Left colon (tissue), 2 donors: ENCODE data around the gene TWF2. TPM values are rescaled to one million over a fixed set of nuclear protein-coding genes. Genes with fewer than 3 reads are reported as not detected.

Experiments
- ATAC-seq: fragments of 200-7000 bp; cut with Tn5 transposase; one replicate; pipeline ENCODE4 v1.9.1; 2020; ENCODE audit warnings: mild to moderate bottlenecking, moderate library complexity
- DNase-seq, 2 donors: peaks; one replicate each; pipeline ENCODE4 v3.0.0-alpha.2; 2020
- intact Hi-C, 2 donors: fragments of 100-400 bp; cut with DNase I in 1 of 2; cut with micrococcal nuclease in 1 of 2; formaldehyde crosslinking; loops; one replicate each; pipeline versions ENCODE4 v1.11.2 to v1.14.0; 2022; cut with DNase I, micrococcal nuclease
- total RNA-seq, 2 donors: library from RNA; stranded (reverse); fragmentation: NEBNext Ultra II Directional; extraction: Animal tissue kit (Norgen Biotek cat#: 25700); gene quantifications; one replicate each; pipeline ENCODE4 v1.2.1, GENCODE V29; 2021
- donor health status: DM: no; HTN: no; CAD: no.
- donor health status: DM: yes; HTN: yes; CAD: no.

Gene TWF2
- total RNA-seq, 2 donors from 2014 or later: 37.8 to 53.9 TPM

GRCh38 chr3:52216585-52217408 lies 22.2 kb downstream of the TWF2 start:
- DNase-seq: peak; percentile 83 to 89
- ATAC-seq: peak; percentile 88
- intact Hi-C loops: no loop called here

GRCh38 chr3:52215351-52215750 lies 23.6 kb downstream of the TWF2 start:
- no peak for DNase-seq
- intact Hi-C loops: no loop called here
- ATAC-seq: no peak

- DNase-seq: no peak
- intact Hi-C loops: no loop called here
- ATAC-seq: no peak
Observed at GRCh38 chr3:52213901-52214300, 25.1 kb downstream of the TWF2 start.

- no peak for ATAC-seq
- intact Hi-C loops: no loop called here
- no peak for DNase-seq
Observed at GRCh38 chr3:52213005-52213404, 26.0 kb downstream of the TWF2 start.

- DNase-seq (no peak), ATAC-seq (no peak)
- intact Hi-C loops: no loop called here
Observed at GRCh38 chr3:52211268-52211891, 27.6 kb downstream of the TWF2 start.

- peak; percentile 88 for ATAC-seq
- intact Hi-C loops: no loop called here
- DNase-seq: no peak
Observed at GRCh38 chr3:52210550-52211046, 28.4 kb downstream of the TWF2 start.

GRCh38 chr3:52210037-52210436 lies 28.9 kb downstream of the TWF2 start:
- ATAC-seq (peak; percentile 29), DNase-seq (no peak)
- intact Hi-C loops: no loop called here

GRCh38 chr3:52208556-52208955 lies 30.4 kb downstream of the TWF2 start:
- ATAC-seq (no peak), DNase-seq (no peak)
- intact Hi-C loops: no loop called here

GRCh38 chr3:52205727-52206372 lies 33.1 kb downstream of the TWF2 start:
- intact Hi-C loops: no loop called here
- DNase-seq (no peak), ATAC-seq (no peak)

GRCh38 chr3:52204337-52205073 lies 34.5 kb downstream of the TWF2 start:
- ATAC-seq (peak; percentile 78), DNase-seq (peak; percentile 56 to 64)
- intact Hi-C loops: no loop called here

- ATAC-seq: no peak
- intact Hi-C loops: no loop called here
- no peak for DNase-seq
Observed at GRCh38 chr3:52203701-52204100, 35.3 kb downstream of the TWF2 start.

- DNase-seq (no peak), ATAC-seq (no peak)
- intact Hi-C loops: no loop called here
Observed at GRCh38 chr3:52202384-52203077, 36.4 kb downstream of the TWF2 start.

GRCh38 chr3:52200981-52201679 lies 37.8 kb downstream of the TWF2 start:
- ATAC-seq (no peak), DNase-seq (no peak)
- intact Hi-C loops: no loop called here

- intact Hi-C loops: no loop called here
- no peak for DNase-seq
- ATAC-seq: no peak
Observed at GRCh38 chr3:52198643-52199608, 40.0 kb downstream of the TWF2 start.

- DNase-seq (peak; percentile 92 to 96), ATAC-seq (peak; percentile 80)
- intact Hi-C loops: no loop called here
Observed at GRCh38 chr3:52197842-52198625, 40.9 kb downstream of the TWF2 start, which contains the start of gene ALAS1. ALAS1 (plus strand) TSS chr3:52198160; CDS start chr3:52199242, 1,082 bp downstream.

GRCh38 chr3:52197499-52197841 lies 41.5 kb downstream of the TWF2 start:
- intact Hi-C loops: no loop called here
- DNase-seq (no peak), ATAC-seq (peak; percentile 8)
